GM21825 (cell line): Measurements from ENCODE around the gene SLCO4A1.

Experiments
- ATAC-seq: cut with Tn5 transposase; IDR thresholded peaks from one replicate; pipeline ENCODE4 v1.9.1; 2021; ENCODE audit warnings: mild to moderate bottlenecking, moderate library complexity; ENCODE audit not compliant: unreplicated experiment

SLCO4A1 gene

GRCh38 chr20:62696989-62697388 lies 54.7 kb downstream of the SLCO4A1 start:
- ATAC-seq: no peak

GRCh38 chr20:62697468-62697912 lies 55.2 kb downstream of the SLCO4A1 start:
- no peak for ATAC-seq

DNA sequence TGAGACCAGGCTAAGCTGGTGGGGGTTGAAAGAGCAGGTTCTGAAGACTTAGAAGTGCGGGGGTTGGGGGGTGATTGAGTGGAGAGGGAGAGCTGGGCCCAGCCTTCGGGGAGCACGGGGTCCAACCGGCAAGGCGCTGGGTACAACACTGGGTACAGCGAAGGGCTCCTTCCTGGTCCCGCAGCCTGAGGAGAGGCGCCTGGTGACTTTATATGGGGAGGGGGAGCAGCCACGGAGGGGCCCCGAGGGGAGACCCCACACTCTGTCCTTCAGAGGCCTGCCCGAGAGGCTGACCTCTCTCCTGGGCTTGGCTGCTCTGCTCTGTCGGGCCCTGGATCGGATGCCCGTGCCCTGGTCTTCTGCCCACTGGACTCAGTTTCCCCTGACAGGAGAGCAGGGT lies 55.9 kb downstream of the SLCO4A1 start:
- no peak for ATAC-seq

DNA sequence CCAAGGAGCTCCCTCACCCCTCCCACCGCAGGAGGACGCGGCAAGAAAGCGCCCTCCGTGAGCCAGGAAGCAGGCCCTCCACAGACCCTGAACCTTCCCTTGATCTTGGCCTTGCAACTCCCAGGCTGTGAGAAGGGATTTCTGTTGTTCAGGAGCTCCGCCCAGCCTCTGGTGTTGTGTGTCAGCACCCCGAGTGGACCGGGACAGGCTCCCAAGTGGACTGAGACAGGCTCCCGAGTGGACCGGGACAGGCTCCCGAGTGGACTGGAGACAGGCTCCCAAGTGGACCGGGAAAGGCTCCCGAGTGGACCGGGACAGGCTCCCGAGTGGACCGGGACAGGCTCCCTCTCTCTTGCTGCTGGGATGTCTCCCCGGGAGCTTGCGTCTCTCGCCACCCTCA lies 57.0 kb downstream of the SLCO4A1 start:
- no peak for ATAC-seq

DNA sequence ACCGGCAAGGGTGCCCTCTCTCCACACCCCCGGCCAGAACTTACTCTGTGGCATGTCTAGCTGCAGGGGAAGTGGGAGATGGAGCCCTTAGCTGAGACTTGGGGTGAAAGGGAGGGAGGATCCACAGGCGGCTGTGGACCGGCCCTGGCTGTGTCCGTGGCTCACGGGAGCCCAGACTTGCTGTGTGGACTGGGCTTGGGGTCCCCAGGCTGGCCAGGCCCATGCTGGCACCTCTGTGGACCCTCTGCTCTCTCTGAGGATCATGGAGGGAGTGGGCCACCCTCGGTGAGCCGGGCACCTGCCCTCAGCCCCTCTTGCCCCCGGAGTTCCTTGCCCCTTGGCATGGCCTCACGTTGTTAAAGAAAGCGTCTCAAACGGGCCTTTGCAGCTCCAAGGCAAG lies 57.4 kb downstream of the SLCO4A1 start:
- no peak for ATAC-seq

DNA sequence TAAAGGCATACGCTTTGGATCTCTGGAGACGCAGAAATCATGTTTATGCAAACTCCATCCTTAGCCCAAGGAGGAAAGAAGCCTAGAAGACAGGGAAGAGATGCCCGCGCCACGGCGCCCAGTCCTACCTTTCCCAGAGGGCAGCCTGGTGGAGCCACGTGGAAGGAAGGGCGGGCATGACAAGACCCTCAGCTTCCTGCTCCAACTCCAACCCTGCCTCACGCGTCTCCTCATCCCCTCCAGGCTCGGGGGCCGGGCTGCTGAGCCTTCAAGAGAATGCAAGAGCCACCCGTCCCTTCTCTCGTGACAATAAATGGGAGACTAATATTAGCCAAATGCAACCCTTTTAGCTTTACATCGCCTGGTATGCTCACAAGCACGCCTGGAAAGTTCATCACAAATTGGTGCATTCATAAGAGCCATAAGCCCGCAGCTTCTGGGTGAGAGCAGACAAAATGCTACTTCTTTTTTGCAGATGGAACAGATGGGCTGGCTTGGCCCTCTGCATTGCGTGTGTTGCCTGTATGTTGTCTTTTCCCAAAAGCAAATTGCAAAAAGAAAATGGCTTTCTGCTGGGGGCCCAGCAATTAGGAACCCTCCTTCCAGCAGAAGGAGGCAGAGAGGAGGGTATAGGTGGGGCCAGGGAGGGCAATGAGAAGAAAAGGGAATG lies 58.1 kb downstream of the SLCO4A1 start:
- no peak for ATAC-seq

DNA sequence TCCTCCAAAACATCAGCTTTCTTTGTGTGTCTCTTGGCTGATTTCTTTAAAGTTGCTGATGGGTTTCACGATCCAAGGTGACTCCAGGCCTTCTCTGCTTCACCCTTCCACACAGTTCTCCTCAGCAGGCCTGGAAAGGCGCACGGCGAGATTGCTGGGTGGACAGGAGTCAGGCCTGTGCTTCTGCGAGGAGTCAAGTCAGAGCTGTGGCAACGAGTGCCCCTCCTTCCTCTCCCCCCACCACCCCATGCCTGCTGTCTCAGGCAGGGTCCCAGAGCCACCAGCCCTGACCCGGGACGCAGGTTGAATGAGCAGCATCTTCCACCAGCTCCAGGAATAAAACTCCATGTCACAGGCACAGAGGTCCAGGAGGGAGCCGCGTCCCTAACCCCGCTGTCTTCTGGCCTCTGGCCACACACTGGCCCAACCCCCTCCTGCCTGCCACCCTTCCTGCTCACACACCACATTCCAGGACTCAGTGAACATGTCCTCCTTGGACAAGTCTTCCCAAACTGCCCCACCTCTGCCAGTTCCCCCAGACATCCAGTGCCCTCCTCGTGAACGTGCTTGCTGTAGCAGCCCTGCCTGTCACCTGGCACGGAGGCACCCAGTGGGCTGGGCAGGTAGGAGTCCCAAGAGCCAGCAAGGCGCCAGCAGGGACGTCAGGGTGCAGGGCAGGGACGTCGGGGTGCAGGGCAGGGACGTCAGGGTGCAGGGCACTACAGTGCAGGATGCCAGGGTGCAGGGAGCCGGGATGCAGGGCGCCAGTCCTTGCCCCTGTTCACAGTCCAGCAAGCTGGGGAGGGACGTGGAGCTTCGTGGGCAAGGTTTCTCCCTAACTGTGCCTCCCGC lies 59.1 kb downstream of the SLCO4A1 start:
- no peak for ATAC-seq

- ATAC-seq: no peak
Measured at GRCh38 chr20:62702013-62702300, 59.7 kb downstream of the SLCO4A1 start.

DNA sequence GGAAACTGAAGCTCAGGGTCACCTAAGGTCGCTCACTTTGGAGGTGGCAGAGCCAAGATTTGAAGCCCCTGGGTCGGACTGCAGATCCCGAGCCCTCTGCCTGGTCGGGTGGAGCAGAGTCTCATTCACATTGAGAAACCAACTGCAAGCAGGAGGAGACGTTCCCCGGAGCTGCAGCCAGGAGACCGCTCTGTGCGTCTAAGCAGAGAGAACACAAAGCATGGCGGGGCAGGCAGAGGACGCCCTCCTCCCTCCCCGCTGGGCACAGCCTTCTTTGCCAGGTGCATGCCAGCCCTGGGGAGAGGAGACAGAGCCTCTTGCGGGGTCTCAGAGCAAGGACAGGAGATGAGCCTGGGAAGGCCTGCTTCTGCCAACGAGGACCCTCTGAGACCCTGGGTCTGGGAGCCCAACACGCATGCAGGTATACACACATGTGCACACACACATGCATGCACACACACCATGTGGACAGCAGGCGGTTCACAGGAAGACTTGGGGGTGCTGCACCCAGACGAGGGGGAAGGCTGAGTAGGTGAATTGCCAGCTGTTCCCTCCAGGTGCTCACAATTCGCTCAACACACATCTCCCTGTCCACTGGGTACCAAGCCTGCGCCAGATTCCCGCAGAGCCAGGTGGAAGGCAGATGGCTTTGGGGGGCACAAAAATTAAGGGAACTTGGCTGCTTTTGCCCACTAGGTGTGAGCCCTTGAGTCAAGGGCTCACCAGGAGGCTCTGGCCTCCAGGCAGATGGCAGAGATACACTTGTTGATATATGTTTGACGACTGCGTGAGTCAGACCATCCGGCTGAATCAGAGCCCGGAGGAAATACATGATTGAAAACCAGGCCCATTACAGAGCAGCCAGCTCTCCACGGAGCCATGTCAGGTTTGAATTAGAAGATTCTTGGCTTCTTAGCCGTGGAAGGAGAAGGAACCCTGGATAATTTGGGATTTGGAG lies 60.9 kb downstream of the SLCO4A1 start:
- no peak for ATAC-seq

DNA sequence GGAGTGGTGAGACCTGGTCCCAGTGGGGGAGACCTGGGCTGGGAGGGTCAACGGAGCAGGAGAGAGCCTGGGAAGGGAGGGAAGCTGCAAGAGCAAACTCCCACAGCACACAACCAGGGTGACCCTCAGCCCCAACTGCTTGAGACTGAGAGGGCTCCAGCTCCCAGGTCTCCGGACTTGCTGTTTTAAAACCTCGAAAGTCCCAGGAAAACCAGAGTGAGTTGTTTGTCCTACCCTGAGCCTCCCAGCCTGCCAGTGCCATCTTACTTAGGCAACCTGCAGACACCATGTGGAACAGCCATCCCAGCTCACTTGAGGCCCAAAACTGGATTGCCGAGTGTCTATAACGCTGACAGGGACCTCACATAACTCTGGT lies 61.5 kb downstream of the SLCO4A1 start:
- ATAC-seq: no peak

- no peak for ATAC-seq
Measured at GRCh38 chr20:62704341-62704948, 62.1 kb downstream of the SLCO4A1 start.

GRCh38 chr20:62705627-62706026 lies 63.3 kb downstream of the SLCO4A1 start:
- no peak for ATAC-seq

DNA sequence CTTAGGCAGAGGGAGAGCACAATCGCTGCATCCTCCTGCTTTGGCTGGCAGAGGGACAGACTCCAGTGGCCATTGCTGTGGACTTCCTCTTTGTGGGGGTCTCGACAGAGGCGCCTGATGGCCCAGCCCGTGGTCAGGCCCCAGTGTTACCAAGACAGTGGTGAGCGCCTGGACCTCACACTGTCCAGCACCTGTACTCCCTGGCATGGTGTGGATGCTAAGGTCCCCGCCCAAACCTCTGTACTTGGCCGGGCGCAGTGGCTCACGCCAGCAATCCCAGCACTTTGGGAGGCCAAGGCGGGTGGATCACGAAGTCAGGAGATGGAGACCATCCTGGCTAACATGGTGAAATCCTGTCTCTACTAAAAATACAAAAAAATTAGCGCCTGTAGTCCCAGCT lies 64.0 kb downstream of the SLCO4A1 start:
- ATAC-seq: no peak

DNA sequence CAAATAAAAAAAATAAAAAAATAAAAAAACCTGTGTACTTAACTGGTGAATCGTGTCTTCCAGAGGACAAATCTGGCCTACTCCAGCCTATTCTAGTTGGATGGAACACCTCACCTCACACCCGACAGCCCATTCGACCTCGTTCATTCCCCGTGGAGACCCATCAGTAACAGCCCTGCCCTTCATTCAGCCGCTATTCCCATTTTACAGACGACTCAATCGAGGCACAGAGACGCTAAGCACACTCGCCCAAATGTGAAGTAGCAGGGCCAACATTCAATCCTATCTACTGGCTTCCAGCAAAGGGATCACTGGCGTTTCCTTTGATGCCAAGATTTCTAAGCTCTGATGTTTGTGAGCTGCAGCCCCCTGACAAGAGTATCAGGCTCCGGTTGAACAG lies 64.6 kb downstream of the SLCO4A1 start:
- no peak for ATAC-seq

GRCh38 chr20:62707276-62707920 lies 65.1 kb downstream of the SLCO4A1 start:
- no peak for ATAC-seq

- ATAC-seq: no peak
Measured at GRCh38 chr20:62707921-62708521, 65.7 kb downstream of the SLCO4A1 start.

DNA sequence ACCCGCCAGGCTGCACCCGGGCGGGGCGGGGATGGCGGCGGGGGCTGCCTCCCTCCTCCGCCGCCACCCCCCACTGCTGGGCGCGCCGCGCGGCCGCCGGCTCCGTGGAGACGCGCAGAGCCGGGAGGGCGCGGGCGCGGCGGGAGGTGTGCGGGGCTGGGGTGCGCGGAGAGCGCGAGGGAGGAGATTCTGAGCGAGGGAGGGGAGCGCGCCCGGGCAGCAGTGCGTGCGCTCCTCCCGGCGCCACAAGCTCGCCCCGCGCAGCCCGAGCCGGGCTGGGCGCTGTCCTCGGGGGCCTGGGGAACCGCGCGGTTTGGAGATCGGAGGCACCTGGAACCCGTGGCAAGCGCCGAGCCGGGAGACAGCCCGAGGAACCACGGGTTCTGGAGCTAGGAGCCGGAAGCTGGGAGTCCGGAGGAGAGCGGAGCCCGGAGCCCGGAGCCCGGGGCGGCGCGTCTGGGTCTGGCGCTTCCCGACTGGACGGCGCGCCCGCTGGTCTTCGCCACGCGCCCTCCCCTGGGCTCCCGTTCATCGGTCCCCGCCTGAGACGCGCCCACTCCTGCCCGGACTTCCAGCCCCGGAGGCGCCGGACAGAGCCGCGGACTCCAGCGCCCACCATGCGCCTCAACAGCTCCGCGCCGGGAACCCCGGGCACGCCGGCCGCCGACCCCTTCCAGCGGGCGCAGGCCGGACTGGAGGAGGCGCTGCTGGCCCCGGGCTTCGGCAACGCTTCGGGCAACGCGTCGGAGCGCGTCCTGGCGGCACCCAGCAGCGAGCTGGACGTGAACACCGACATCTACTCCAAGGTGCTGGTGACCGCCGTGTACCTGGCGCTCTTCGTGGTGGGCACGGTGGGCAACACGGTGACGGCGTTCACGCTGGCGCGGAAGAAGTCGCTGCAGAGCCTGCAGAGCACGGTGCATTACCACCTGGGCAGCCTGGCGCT lies 66.6 kb downstream of the SLCO4A1 start, which contains the start of gene NTSR1:
NTSR1 (plus strand) TSS at position 246 of the 946 bp plus-strand sequence; CDS start at position 618, 372 bp downstream.
- ATAC-seq: no peak

DNA sequence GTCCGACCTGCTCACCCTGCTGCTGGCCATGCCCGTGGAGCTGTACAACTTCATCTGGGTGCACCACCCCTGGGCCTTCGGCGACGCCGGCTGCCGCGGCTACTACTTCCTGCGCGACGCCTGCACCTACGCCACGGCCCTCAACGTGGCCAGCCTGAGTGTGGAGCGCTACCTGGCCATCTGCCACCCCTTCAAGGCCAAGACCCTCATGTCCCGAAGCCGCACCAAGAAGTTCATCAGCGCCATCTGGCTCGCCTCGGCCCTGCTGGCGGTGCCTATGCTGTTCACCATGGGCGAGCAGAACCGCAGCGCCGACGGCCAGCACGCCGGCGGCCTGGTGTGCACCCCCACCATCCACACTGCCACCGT lies 67.2 kb downstream of the SLCO4A1 start:
- no peak for ATAC-seq
